IMR-90 (cell line): ENCODE data around the gene DISC1.

ENCODE experiments used
- BHLHE40 ChIP-seq: fragments of 150-350 bp; IDR thresholded peaks from 2 replicates; pipeline ENCODE4 v1.6.1; 2016; ENCODE audit warnings: mild to moderate bottlenecking, low read depth, low read length
- CEBPB ChIP-seq: IDR thresholded peaks from 2 replicates; pipeline ENCODE4 v1.6.1; 2012; ENCODE audit warnings: low read depth, low read length, improper control_type of control experiment
- MAFK ChIP-seq: IDR thresholded peaks from 2 replicates; pipeline ENCODE4 v1.6.1; 2012; ENCODE audit warnings: low read depth, low read length, improper control_type of control experiment
- POLR2A ChIP-seq: IDR thresholded peaks from 2 replicates; pipeline ENCODE4 v1.6.1; 2012; ENCODE audit warnings: mild to moderate bottlenecking, low read depth, low read length
- RFX5 ChIP-seq: IDR thresholded peaks from 2 replicates; pipeline ENCODE4 v1.8.0; 2012; ENCODE audit warnings: low read depth, mild to moderate bottlenecking, low read length, moderate library complexity
- TF ChIP-seq, protein P1 (sequence below): conservative IDR thresholded peaks from 2 replicates; pipeline ENCODE4 v1.5.1; 2012; ENCODE audit warnings: mild to moderate bottlenecking, low read depth, low read length, improper control_type of control experiment
- TF ChIP-seq, protein P2 (sequence below): fragments of 150-350 bp; IDR thresholded peaks from 2 replicates; pipeline ENCODE4 v1.6.1; 2016; ENCODE audit warnings: low read depth, mild to moderate bottlenecking, low read length, moderate library complexity, borderline replicate concordance

DNA sequence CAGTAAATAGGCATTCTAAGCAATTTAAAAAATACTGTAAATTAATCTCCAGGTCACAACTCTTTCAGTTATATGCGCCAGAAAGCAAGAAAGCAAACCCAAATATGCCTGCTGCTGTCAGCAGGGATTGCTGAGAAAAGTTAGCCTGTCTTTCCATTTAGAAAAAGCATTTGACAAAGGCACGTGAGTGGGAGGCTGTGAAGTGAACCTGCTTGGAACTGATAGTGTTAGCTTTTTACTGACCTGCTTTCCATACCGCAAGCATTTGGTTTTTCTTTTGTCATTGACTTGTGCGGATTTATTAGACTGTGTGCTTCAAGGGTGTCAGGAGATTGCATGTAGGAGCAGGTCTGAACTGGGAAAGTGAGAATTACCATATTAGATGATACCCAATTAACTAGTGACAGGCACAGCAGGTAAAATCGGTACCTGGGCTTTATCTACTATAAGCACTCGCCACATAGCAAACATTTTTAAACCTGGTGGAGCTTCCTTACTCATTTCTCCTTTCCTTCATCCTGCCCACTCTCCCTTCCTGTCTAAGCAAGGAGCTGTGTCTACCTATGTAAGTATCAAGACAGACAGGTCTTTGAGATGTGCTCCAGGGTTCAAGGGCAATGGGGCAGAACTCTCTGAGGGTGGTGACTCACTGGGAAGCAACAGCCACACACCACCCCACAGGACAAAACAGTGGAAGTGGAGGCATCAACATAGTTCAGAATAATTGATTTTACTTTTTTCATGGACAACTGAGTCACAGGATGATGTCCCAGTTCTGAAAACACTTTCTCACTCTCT lies 323.9 kb downstream of the DISC1 start:
- no peak for TF ChIP-seq POLR2A
- TF ChIP-seq, protein P1, sequence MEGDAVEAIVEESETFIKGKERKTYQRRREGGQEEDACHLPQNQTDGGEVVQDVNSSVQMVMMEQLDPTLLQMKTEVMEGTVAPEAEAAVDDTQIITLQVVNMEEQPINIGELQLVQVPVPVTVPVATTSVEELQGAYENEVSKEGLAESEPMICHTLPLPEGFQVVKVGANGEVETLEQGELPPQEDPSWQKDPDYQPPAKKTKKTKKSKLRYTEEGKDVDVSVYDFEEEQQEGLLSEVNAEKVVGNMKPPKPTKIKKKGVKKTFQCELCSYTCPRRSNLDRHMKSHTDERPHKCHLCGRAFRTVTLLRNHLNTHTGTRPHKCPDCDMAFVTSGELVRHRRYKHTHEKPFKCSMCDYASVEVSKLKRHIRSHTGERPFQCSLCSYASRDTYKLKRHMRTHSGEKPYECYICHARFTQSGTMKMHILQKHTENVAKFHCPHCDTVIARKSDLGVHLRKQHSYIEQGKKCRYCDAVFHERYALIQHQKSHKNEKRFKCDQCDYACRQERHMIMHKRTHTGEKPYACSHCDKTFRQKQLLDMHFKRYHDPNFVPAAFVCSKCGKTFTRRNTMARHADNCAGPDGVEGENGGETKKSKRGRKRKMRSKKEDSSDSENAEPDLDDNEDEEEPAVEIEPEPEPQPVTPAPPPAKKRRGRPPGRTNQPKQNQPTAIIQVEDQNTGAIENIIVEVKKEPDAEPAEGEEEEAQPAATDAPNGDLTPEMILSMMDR = no peak
- TF ChIP-seq CEBPB = no peak
- TF ChIP-seq RFX5 = no peak
- TF ChIP-seq BHLHE40 = no peak
- no peak for TF ChIP-seq MAFK
- TF ChIP-seq, protein P2, sequence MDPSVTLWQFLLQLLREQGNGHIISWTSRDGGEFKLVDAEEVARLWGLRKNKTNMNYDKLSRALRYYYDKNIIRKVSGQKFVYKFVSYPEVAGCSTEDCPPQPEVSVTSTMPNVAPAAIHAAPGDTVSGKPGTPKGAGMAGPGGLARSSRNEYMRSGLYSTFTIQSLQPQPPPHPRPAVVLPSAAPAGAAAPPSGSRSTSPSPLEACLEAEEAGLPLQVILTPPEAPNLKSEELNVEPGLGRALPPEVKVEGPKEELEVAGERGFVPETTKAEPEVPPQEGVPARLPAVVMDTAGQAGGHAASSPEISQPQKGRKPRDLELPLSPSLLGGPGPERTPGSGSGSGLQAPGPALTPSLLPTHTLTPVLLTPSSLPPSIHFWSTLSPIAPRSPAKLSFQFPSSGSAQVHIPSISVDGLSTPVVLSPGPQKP = no peak
